NCI-H2227 (cell line): ENCODE results near the gene OGFOD2.
A peak's percentile ranks its signal among the peaks of the same experiment; 100 is the strongest.

Experiments used
- DNase-seq: peaks from one replicate; lab custom pipeline; 2025; ENCODE audit not compliant: unreplicated experiment; lab: John Stamatoyannopoulos, UW

The OGFOD2 gene

GRCh38 chr12:122976648-122976975, 1.6 kb downstream of the OGFOD2 start:
- no peak for DNase-seq

GRCh38 chr12:122977153-122977552, 2.1 kb downstream of the OGFOD2 start:
- no peak for DNase-seq

DNA sequence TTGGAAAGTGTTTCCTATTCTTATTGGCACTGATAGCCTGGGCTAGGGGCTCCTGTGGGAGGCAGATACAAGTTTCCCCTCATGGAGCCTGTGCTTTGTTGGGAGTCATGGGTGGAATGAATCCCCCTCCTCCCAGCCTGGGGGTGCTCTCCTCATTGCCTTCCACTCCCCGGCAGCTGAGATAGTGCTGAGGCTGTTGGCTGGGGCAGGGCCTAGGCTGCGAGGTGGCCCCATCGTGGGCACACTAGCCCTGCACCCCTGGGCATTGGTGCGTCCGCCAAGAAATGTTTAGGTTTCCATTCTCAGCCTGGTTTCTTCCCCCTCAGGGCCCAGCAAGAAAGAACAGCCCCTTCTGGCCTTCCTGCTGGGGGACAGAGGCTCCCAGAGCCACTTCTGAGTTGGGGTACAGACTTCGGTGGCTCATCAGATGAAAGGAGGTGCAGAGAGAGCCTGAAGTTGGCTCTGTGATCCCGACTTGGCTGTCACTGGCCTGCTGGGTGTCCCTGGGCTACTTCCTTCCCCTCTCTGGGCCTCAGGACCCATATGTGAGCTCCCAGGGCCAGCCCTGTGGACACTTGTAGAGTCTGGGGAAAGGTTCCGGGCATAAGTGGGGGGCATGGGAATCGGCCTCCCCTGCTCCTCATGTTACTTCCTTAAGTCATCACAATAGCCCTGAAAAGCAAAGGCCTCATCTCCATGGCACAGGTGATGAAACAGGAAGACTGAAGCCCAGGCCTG, 2.8 kb downstream of the OGFOD2 start:
- DNase-seq: no peak

DNA sequence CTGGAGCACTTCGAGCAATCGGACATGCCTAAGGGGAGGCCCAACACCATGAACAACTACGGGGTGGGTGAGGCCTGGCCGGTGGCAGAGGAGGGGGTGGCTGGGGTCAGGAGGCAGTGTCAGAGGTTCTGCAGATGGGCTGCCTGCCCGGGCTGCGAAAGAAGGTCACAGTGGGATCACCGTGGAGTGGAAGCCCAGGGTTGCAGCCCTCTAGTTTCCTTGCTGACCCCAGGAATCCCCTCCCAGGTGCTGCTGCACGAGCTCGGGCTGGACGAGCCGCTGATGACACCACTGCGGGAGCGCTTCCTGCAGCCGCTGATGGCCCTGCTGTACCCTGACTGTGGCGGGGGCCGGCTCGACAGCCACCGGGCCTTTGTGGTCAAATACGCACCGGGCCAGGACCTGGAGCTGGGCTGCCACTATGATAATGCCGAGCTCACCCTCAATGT, 3.5 kb downstream of the OGFOD2 start:
- DNase-seq: no peak

DNA sequence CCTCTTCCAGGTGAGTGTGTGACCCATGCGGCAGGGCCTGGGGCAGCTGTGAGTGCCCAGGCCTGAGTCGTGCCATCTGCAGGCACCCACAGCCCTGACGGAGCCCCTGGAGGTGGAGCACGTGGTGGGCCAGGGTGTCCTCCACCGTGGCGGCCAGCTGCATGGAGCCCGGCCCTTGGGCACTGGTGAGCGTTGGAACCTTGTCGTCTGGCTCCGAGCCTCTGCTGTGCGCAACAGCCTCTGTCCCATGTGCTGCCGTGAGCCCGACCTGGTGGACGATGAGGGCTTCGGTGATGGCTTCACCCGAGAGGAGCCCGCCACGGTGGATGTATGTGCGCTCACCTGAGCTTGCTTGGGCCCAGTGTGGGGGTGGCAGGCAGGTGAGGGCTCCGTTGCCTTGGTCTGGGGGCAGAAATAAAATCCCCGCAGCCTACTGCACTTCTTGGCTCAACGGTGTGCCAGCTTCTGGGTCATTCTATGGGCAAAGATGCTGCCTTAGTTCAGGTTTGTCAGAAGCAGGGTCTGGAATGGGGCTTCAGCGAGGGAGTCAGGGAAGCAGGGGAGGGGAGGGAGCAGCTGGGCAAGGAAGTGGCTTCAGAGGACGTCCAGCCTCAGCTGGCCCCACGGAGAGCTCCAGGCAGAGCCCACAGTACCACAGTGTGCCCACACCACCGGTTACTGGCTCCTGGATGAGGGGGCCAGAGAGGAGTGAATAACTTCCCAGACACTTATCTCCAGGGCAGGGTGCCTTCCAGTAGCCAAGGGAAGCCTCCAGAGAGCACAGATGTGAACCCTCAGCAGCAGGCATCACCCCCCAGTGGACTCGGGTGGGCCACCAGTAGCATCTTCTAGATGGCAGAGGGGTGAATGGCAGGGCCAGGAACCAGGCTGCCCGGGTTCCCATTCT, 4.2 kb downstream of the OGFOD2 start:
- DNase-seq: no peak

GRCh38 chr12:122979908-122980182, 4.8 kb downstream of the OGFOD2 start:
- no peak for DNase-seq

DNA sequence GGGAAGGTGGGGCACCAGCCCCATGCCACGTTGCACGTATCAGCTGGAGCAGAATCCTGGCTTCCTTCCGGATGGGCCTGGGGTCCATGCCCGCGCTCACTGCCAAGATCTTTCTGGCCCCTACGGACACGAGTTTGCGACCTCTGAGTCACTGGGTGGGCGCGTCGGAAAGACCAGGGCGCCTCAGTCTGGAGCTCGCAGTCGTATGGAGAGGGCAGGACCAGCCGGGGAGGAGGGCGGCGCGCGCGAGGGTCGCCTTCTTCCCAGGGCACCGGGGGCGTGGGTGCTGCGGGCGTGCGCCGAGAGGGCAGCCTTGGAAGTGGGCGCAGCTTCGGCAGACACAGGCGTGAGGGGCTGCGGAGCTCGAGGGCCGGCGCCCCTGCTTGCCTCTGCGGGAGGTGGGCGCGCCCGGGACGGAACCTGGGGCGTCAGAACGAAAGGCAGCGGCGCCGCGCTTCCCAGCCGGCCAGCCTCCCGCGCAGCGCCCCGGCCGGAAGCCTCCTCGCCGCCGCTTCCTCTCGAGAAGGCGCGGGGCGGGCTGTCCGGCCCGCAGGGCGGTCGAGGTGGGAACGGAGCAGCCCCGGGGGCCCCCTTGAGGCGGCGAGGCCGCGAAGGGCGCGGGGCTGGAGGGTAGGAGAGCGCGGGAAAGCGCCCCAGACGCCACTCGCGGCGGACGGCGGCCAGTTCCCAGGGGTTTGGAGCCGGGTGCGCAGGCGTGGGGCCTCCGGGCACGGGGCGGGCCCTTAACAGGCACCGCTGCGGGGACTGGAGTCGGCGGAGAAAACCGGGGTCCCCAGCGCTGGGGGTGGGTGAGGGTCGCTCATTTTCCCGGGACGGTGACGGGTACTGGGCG, 5.4 kb downstream of the OGFOD2 start, which contains the start of gene ARL6IP4:
Gene ARL6IP4 (plus strand): TSS at position 499 of the 853 bp plus-strand sequence. CDS start 459 bp downstream, outside the sequence.
- peak; percentile 77 for DNase-seq

GRCh38 chr12:122981036-122981471, 6.0 kb downstream of the OGFOD2 start:
- DNase-seq: peak; percentile 65

DNA sequence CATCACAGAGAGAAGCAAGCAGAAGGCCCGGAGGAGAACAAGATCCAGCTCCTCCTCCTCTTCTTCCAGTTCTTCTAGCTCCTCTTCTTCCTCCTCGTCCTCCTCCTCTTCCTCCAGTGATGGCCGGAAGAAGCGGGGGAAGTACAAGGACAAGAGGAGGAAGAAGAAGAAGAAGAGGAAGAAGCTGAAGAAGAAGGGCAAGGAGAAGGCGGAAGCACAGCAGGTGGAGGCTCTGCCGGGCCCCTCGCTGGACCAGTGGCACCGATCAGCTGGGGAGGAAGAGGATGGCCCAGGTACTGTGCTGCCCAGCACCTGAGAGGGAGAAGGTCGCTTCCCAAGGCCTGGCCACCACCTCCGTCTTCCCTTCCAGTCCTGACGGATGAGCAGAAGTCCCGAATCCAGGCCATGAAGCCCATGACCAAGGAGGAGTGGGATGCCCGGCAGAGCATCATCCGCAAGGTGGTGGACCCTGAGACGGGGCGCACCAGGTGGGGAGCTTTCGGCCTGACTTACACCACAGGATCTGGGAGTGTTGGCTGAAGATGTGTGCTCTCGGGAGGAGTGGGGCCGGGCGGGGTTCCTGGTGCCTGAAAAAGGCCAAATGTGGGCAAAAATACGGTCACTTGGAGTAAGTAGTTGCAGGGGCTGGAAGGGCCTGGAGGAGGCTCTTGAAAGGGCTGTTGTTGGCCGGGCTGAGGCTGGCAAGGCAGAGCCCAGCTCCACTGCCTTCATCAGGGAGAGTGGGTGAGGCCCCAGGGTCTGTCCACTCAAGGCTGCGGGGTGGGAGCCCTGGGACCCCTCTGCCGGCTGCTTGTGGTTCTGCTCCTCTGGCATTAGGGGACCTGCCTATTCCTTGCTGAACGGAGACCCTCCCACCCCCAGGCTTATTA, 6.8 kb downstream of the OGFOD2 start:
- no peak for DNase-seq

DNA sequence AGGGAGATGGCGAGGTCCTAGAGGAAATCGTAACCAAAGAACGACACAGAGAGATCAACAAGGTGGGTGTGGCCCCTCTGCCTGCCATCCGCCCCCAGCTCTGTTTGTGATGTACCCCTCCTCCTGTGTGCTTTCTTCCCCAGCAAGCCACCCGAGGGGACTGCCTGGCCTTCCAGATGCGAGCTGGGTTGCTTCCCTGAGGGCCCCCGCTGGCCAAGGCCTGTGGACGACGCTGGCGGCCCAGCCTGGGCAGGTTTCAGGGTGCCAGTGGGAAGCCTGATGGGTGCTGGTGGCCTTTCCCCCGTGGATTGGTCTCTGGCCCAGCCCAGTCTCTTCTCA, 7.4 kb downstream of the OGFOD2 start:
- no peak for DNase-seq

- no peak for DNase-seq
Observed at GRCh38 chr12:122982963-122983788, 8.1 kb downstream of the OGFOD2 start.

- DNase-seq: no peak
Observed at GRCh38 chr12:122983789-122984515, 8.9 kb downstream of the OGFOD2 start.

GRCh38 chr12:122984612-122985337, 9.7 kb downstream of the OGFOD2 start:
- DNase-seq: no peak

DNA sequence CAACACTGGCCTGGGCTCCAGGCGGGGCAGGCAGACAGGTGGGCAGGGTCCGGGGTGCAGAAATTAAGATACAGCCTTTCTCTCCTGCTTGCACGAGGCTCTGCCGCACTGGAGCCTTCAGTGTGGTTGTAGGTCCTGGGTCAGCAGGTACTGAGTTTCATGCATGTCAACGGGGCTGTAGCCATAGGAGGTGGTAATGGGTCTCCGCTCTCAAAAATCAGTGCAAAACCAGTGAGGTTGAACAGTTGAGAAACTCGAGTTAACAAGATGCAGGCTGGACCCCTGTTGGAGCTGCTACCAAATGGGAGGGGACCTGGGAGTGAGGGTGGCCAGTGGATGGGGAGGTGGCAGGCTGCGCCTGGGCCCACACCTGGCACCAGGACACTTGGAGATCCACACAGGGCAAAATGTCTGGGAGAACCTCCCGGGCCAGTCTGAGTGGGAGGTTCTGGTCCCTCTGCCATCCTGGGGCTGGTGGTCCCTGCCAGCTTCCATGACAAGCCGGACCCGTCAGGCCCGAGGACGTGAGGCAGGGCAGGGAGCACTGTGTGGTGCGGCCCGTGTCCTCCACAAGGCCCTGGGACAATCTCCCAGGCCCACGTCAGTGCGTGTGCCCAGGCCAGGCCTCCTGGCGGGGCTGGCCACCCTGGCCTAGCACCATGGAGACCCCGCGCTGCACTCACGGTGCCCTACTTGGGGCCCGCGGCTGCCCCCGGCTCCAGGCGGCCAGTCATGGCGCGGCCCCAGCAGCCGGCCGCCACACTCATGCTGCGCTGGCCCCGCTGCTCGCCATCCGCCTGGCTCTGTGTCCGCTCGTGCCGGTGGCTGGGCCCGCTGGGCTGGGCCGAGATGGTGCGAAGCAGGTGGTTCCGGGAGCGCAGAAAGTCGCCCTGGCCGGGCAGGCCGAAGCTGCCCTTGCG, 10.6 kb downstream of the OGFOD2 start:
- DNase-seq: no peak

DNA sequence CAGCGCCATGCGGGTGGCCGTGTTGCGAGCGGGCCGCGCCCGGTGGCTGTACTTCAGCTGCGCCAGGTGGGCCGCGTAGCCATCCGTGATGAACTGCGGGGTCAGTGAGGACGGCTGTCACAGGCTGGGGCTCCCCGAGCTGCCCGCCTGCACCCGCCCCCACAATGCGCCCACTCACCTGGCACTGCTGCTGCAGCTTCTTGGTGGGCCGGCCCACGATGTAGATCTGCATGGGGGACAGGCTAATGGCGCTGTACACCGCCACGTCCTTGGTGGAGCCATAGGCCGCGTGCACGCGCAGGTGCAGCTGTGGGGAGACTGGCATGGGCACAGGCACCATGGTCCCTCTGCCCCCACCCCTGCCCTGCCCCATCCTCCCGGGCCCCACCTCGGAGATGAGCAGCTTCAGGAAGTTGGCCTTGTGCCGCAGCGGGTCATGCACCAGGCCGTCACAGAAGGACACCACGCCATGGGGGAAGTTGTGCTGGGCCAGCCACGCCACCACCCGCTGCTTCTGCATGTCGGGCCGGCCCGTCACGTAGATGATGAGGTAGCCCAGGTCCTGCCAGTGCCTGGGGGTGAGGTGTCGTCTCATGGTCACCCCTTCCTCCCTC, 11.3 kb downstream of the OGFOD2 start:
- no peak for DNase-seq

GRCh38 chr12:122987086-122987951, 12.3 kb downstream of the OGFOD2 start:
- DNase-seq: no peak
